ENCODE data around the gene RARG.

RARG gene

GRCh38 chr12:53230108-53230845 lies 1.7 kb downstream of the RARG start:
- DNase-seq (ENCODE audit: low spot score) = no peak
- TF ChIP-seq, protein P1, sequence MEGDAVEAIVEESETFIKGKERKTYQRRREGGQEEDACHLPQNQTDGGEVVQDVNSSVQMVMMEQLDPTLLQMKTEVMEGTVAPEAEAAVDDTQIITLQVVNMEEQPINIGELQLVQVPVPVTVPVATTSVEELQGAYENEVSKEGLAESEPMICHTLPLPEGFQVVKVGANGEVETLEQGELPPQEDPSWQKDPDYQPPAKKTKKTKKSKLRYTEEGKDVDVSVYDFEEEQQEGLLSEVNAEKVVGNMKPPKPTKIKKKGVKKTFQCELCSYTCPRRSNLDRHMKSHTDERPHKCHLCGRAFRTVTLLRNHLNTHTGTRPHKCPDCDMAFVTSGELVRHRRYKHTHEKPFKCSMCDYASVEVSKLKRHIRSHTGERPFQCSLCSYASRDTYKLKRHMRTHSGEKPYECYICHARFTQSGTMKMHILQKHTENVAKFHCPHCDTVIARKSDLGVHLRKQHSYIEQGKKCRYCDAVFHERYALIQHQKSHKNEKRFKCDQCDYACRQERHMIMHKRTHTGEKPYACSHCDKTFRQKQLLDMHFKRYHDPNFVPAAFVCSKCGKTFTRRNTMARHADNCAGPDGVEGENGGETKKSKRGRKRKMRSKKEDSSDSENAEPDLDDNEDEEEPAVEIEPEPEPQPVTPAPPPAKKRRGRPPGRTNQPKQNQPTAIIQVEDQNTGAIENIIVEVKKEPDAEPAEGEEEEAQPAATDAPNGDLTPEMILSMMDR (IDR thresholded peaks at IDR 0.05; ENCODE audit: borderline replicate concordance, control extremely low read depth, extremely low read depth, insufficient read depth, missing control alignments) = no peak
- in situ Hi-C loops (cut with MboI; ENCODE audit: low sequenced_read_pairs, unreplicated experiment) = no loop called here

DNA sequence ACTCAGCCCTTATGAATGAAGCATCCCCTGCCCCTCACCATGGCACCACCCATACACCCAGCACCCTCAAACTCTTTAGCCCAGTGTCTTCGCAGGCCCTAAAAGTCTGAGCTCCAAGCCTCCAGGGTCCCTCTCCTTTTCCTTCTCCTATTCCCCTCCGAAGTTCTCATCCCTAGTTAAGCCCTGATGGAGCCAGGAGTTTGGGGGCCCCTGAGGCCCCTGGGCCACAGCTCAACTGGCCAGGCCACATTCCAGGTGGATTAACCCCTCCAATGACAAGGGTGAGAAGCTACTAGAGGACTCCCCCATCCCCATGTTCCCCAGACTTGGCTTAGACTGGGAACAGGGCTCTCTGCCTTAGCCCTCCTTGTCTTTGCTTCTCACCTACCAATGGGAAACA lies 2.6 kb downstream of the RARG start:
- no peak for DNase-seq (ENCODE audit: low spot score)
- in situ Hi-C loops (cut with MboI; ENCODE audit: low sequenced_read_pairs, unreplicated experiment) = no loop called here
- TF ChIP-seq, protein P1 (IDR thresholded peaks at IDR 0.05; ENCODE audit: borderline replicate concordance, control extremely low read depth, extremely low read depth, insufficient read depth, missing control alignments) = no peak

GRCh38 chr12:53227836-53228235 lies 4.2 kb downstream of the RARG start:
- TF ChIP-seq, protein P1 (IDR thresholded peaks at IDR 0.05; ENCODE audit: borderline replicate concordance, control extremely low read depth, extremely low read depth, insufficient read depth, missing control alignments) = no peak
- DNase-seq (ENCODE audit: low spot score) = no peak
- in situ Hi-C loops (cut with MboI; ENCODE audit: low sequenced_read_pairs, unreplicated experiment) = no loop called here

- DNase-seq (ENCODE audit: low spot score) = no peak
- in situ Hi-C loops (cut with MboI; ENCODE audit: low sequenced_read_pairs, unreplicated experiment) = no loop called here
- TF ChIP-seq, protein P1 (IDR thresholded peaks at IDR 0.05; ENCODE audit: borderline replicate concordance, control extremely low read depth, extremely low read depth, insufficient read depth, missing control alignments) = no peak
Observed at GRCh38 chr12:53227341-53227740, 4.7 kb downstream of the RARG start.

GRCh38 chr12:53226815-53227214 lies 5.2 kb downstream of the RARG start:
- no peak for DNase-seq (ENCODE audit: low spot score)
- in situ Hi-C loops (cut with MboI; ENCODE audit: low sequenced_read_pairs, unreplicated experiment) = no loop called here
- TF ChIP-seq, protein P1 (IDR thresholded peaks at IDR 0.05; ENCODE audit: borderline replicate concordance, control extremely low read depth, extremely low read depth, insufficient read depth, missing control alignments) = no peak

DNA sequence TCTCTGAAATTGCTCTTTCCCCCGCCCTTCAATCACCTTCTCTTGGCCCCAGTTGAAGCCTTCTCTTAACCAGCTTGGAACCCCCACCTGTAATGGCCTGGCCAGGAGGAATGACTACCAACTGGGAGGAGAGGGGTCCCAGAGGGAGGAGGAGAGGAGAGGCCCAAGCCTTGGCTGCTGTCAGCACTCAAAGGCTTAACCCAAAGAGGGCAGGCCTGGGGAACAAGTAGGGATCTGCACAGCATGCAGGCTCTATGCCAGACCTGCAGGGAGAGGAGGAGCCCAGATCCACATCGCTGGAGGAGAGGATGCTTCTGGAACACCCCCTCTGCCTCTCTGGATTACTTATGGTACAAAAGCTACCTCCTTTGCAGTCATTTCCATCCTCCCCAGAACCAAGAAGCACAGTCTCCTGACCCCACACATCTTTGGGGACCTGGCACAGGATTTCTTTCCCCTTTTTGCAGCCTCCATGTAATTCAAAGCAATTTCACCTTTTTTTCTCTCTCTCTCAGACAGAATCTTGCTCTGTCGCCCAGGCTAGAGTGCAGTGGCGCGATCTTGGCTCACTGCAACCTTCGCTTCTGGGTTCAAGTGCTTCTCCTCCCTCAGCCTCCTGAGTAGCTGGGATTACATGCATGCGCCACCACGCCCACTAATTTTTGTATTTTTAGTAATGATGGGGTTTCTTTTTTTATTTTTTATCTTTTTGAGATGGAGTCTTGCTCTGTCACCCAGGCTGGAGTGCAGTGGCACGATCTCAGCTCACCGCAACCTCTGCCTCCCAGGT lies 6.2 kb downstream of the RARG start:
- DNase-seq (ENCODE audit: low spot score) = no peak
- TF ChIP-seq, protein P1 (IDR thresholded peaks at IDR 0.05; ENCODE audit: borderline replicate concordance, control extremely low read depth, extremely low read depth, insufficient read depth, missing control alignments) = no peak
- in situ Hi-C loops (cut with MboI; ENCODE audit: low sequenced_read_pairs, unreplicated experiment) = no loop called here
